HCT116 (cell line): Measurements from ENCODE around the gene PLA1A. TPM values are rescaled to one million over a fixed set of nuclear protein-coding genes. Genes with fewer than 3 reads are reported as not detected.
"Not testable (repeated sequence)": the region's sequence is repeated elsewhere in the genome, so short reads cannot be mapped to it uniquely, and the experiment has no call there.

Experiments
- ATAC-seq: fragments of 200-7000 bp; cut with Tn5 transposase; 2 replicates; pipeline ENCODE4 v1.9.1; 2020; ENCODE audit warnings: mild to moderate bottlenecking, moderate library complexity
- BruUV-seq: library from RNA; stranded (reverse); fragments of 400-500 nt; replicated peaks from 2 replicates; lab custom pipeline; 2021; lab: Mats Ljungman, UMichigan
- CTCF ChIA-PET: fragments of 300-600 bp; sonication (Branson Sonifier 250); formaldehyde crosslinking; loops from one replicate; lab custom pipeline; 2021; ENCODE audit warnings: antibody characterized with exemption; lab: Charles Lee
- POLR2A ChIA-PET: fragments of 300-600, 350-600 bp; sonication (Branson Sonifier 250); formaldehyde crosslinking; loops from one replicate; lab custom pipeline; 2021; ENCODE audit warnings: antibody characterized with exemption; lab: Charles Lee
- RAD21 ChIA-PET, 2 experiments: fragments of 300-600 bp; sonication (Branson Sonifier 250); formaldehyde crosslinking; loops; one replicate each; lab custom pipeline; 2023; ENCODE audit warnings: low total read pairs in 2 of 2; ENCODE audit not compliant: uncharacterized antibody in 2 of 2, unreplicated experiment in 2 of 2, low non-redundant PET in 1 of 2; lab: Charles Lee
- DNase-seq: peaks from one replicate; pipeline ENCODE4 v3.0.0-alpha.2; 2010; ENCODE audit warnings: low read depth, low spot score
- H2AFZ ChIP-seq: fragments of 200-600 bp; shearing (Covaris generic), sonication (generic); 2 replicates; pipeline ENCODE4 v1.6.1; 2017; ENCODE audit warnings: low read depth, mixed run types, mixed read lengths, antibody characterized with exemption, low read length; ENCODE audit not compliant: poor library complexity, severe bottlenecking
- H3K27ac ChIP-seq: 2 replicates; pipeline ENCODE4 v1.5.1; 2012; ENCODE audit warnings: low read depth, low read length
- H3K27me3 ChIP-seq: fragments of 200-600 bp; sonication (generic); 2 replicates; pipeline ENCODE4 v1.6.1; 2016; ENCODE audit warnings: mixed run types, low read length, mixed read lengths; ENCODE audit not compliant: insufficient read depth
- H3K36me3 ChIP-seq, 2 experiments: fragments of 200-500 bp in 1 of 2; fragments of 200-600 bp in 1 of 2; sonication (Bioruptor generic) in 1 of 2; sonication (generic) in 1 of 2; 2 replicates each; pipeline versions ENCODE4 v1.5.1 to v1.6.1; 2014 to 2016; ENCODE audit warnings: low read length in 2 of 2, inconsistent platforms in 1 of 2, mixed read lengths in 1 of 2, mixed run types in 1 of 2; ENCODE audit not compliant: insufficient read depth in 2 of 2, control insufficient read depth in 1 of 2
- H3K4me1 ChIP-seq, 2 experiments: fragments of 200-600 bp in 1 of 2; sonication (generic) in 1 of 2; 2 replicates each; pipeline versions ENCODE4 v1.5.1 to v1.6.1; 2012 to 2017; ENCODE audit warnings: low read length in 2 of 2, inconsistent platforms in 1 of 2, mild to moderate bottlenecking in 1 of 2, mixed read lengths in 1 of 2, mixed run types in 1 of 2, moderate library complexity in 1 of 2; ENCODE audit not compliant: insufficient read depth in 2 of 2, control insufficient read depth in 1 of 2
- H3K4me2 ChIP-seq: fragments of 200-600 bp; sonication (generic); 2 replicates; pipeline ENCODE4 v1.6.1; 2017; ENCODE audit warnings: mixed run types, low read length, mixed read lengths
- H3K4me3 ChIP-seq, 2 experiments: fragments of 200-600 bp in 1 of 2; sonication (generic) in 1 of 2; replicated peaks in 1 of 2; 2 replicates each; pipeline ENCODE4 v1.5.1; 2011 to 2016; ENCODE audit warnings: low read length in 2 of 2, control low read depth in 1 of 2, low read depth in 1 of 2, mild to moderate bottlenecking in 1 of 2, mixed read lengths in 1 of 2, mixed run types in 1 of 2
- H3K79me2 ChIP-seq: fragments of 200-600 bp; sonication (generic); 2 replicates; pipeline ENCODE4 v1.6.1; 2017; ENCODE audit warnings: mild to moderate bottlenecking, mixed run types, low read length, moderate library complexity, mixed read lengths; ENCODE audit not compliant: insufficient read depth
- H3K9ac ChIP-seq: fragments of 200-600 bp; sonication (generic); 2 replicates; pipeline ENCODE4 v1.6.1; 2016; ENCODE audit warnings: low read length, mixed read lengths
- H3K9me2 ChIP-seq: fragments of 200-600 bp; sonication (generic), shearing (Covaris generic); 2 replicates; pipeline ENCODE4 v1.6.1; 2017; ENCODE audit warnings: mixed run types, mild to moderate bottlenecking, moderate library complexity; ENCODE audit not compliant: insufficient read depth
- H3K9me3 ChIP-seq, 2 experiments: fragments of 200-500 bp in 1 of 2; fragments of 200-600 bp in 1 of 2; sonication (Bioruptor generic) in 1 of 2; sonication (generic) in 1 of 2; 2 replicates each; pipeline ENCODE4 v1.6.1; 2014 to 2017; ENCODE audit warnings: low read length in 2 of 2, mixed read lengths in 2 of 2, inconsistent platforms in 1 of 2, low read depth in 1 of 2, mild to moderate bottlenecking in 1 of 2, mixed run types in 1 of 2, moderate library complexity in 1 of 2; ENCODE audit not compliant: control insufficient read depth in 1 of 2, insufficient read depth in 1 of 2
- H4K20me1 ChIP-seq: fragments of 200-600 bp; sonication (generic), shearing (Covaris generic); 2 replicates; pipeline ENCODE4 v1.6.1; 2017; ENCODE audit warnings: mixed run types, mild to moderate bottlenecking, moderate library complexity; ENCODE audit not compliant: insufficient read depth
- CBX3 ChIP-seq: IDR thresholded peaks from 2 replicates; pipeline ENCODE4 v1.6.1; 2012; ENCODE audit warnings: low read depth
- CEBPB ChIP-seq: IDR thresholded peaks from 2 replicates; pipeline ENCODE4 v1.6.1; 2012; ENCODE audit warnings: low read depth
- EGR1 ChIP-seq: IDR thresholded peaks from 2 replicates; pipeline ENCODE4 v1.6.1; 2012; ENCODE audit warnings: low read depth
- ELF1 ChIP-seq: IDR thresholded peaks from 2 replicates; pipeline ENCODE4 v1.6.1; 2012; ENCODE audit warnings: low read depth, borderline replicate concordance
- EZH2 ChIP-seq: fragments of 200-600 bp; sonication (generic); IDR thresholded peaks from 2 replicates; pipeline ENCODE4 v1.6.1; 2017; ENCODE audit warnings: antibody characterized with exemption, mixed run types
- EZH2phosphoT487 ChIP-seq: fragments of 200-600 bp; IDR thresholded peaks from 2 replicates; pipeline ENCODE4 v1.6.1; 2018; ENCODE audit warnings: antibody characterized with exemption, borderline replicate concordance
- FOSL1 ChIP-seq: IDR thresholded peaks from 2 replicates; pipeline ENCODE4 v1.6.1; 2012; ENCODE audit warnings: low read depth
- JUND ChIP-seq: IDR thresholded peaks from 2 replicates; pipeline ENCODE4 v1.6.1; 2012
- MAX ChIP-seq: IDR thresholded peaks from 2 replicates; pipeline ENCODE4 v1.6.1; 2012
- POLR2A ChIP-seq: IDR thresholded peaks from 2 replicates; pipeline ENCODE4 v1.7.0; 2011; ENCODE audit warnings: borderline replicate concordance; ENCODE audit not compliant: insufficient read depth, insufficient read length; ENCODE audit errors: extremely low read depth
- RAD21 ChIP-seq: IDR thresholded peaks from 2 replicates; pipeline ENCODE4 v1.6.1; 2012; ENCODE audit warnings: low read depth, mild to moderate bottlenecking
- REST ChIP-seq: IDR thresholded peaks from 2 replicates; pipeline ENCODE4 v1.6.1; 2012; ENCODE audit warnings: low read depth
- SP1 ChIP-seq: IDR thresholded peaks from 2 replicates; pipeline ENCODE4 v1.6.1; 2012; ENCODE audit warnings: low read depth
- SRF ChIP-seq: IDR thresholded peaks from 2 replicates; pipeline ENCODE4 v1.6.1; 2012; ENCODE audit warnings: low read depth
- TCF7L2 ChIP-seq: IDR thresholded peaks from 2 replicates; pipeline ENCODE4 v1.7.0; 2011; ENCODE audit warnings: borderline replicate concordance, inconsistent platforms; ENCODE audit not compliant: insufficient read depth, insufficient read length; ENCODE audit errors: extremely low read depth
- YY1 ChIP-seq: IDR thresholded peaks from 2 replicates; pipeline ENCODE4 v1.6.1; 2011; ENCODE audit warnings: low read length, low read depth, moderate library complexity, mild to moderate bottlenecking; ENCODE audit not compliant: insufficient replicate concordance; ENCODE audit errors: extremely low read depth
- ZBTB33 ChIP-seq: IDR thresholded peaks from 2 replicates; pipeline ENCODE4 v1.6.1; 2011; ENCODE audit warnings: mild to moderate bottlenecking, low read length, moderate library complexity; ENCODE audit not compliant: insufficient replicate concordance; ENCODE audit errors: extremely low read depth
- ZNF274 ChIP-seq: fragments of 200-500 bp; sonication (Bioruptor generic); IDR thresholded peaks from 2 replicates; pipeline ENCODE4 v1.6.1; 2014; ENCODE audit warnings: mild to moderate bottlenecking, low read depth, low read length, inconsistent platforms
- intact Hi-C: fragments of 100-400 bp; cut with micrococcal nuclease; formaldehyde crosslinking; loops from 2 replicates; pipeline ENCODE4 v1.10.0; 2022
- total RNA-seq: library from RNA; stranded (reverse); gene quantifications from one replicate; pipeline ENCODE4 v1.2.1, GENCODE V29; 2021; ENCODE audit not compliant: unreplicated experiment

PLA1A gene
- total RNA-seq, 1 experiment from 2014 or later, result not detected

GRCh38 chr3:119677641-119677934, 79.9 kb downstream of the PLA1A start:
- Histone ChIP-seq H3K9me3 (no peaks in the 10 kb centered on the region), H3K4me1 (peaks cover 3 to 14% of the 10 kb centered on the region in 2 experiments; a peak in 3 of 4 replicates), H3K9me2 (no peaks in the 10 kb centered on the region), H3K4me3 (peak overlapping the region; percentile 74 to 87), H3K27ac (peak overlapping the region; percentile 53; the same call in 1 of the 2 replicates), H3K9ac (peak overlapping the region; percentile 62), H3K27me3 (no peaks in the 10 kb centered on the region), H3K79me2 (peaks cover 21% of the 10 kb centered on the region), H3K36me3 (peaks cover 10 to 19% of the 10 kb centered on the region in 2 experiments), H4K20me1 (no peaks in the 10 kb centered on the region), H3K4me2 (peak overlapping the region; percentile 93), H2AFZ (peak overlapping the region; percentile 95)
- CTCF ChIA-PET, result no interaction called here
- ATAC-seq (peak; percentile 8; the same call in 1 of the 2 replicates), DNase-seq (no peak)
- intact Hi-C loops, result loop anchor here (10.0 kb wide), 2 partner anchors 213 to 643 kb away; partner anchors contain the start of genes IGSF11, POGLUT1 and TMEM39A
- RAD21 ChIA-PET, result interaction anchor here in 1 of 2 experiments (1.3 kb wide), 1 partner anchor 77 kb away, joined by 3 read pairs; no protein-coding TSS in a partner anchor
- POLR2A ChIA-PET, result no interaction called here
- TF ChIP-seq REST (no peak), CBX3 (no peak; the same call in 1 of the 2 replicates), ZNF274 (no peak), ZBTB33 (no peak), TCF7L2 (no peak), SP1 (no peak), EZH2phosphoT487 (no peak), EZH2 (no peak), JUND (no peak), EGR1 (no peak), POLR2A (no peak), FOSL1 (no peak), MAX (no peak), CEBPB (no peak), SRF (no peak), YY1 (no peak), ELF1 (no peak), RAD21 (no peak)
- TSS peak; percentile 96 for BruUV-seq

GRCh38 chr3:119678209-119678608, 80.5 kb downstream of the PLA1A start:
- Histone ChIP-seq H3K36me3 (peaks cover 7 to 13% of the 10 kb centered on the region in 2 experiments), H3K79me2 (peaks cover 18% of the 10 kb centered on the region), H3K4me1 (peaks cover 3 to 14% of the 10 kb centered on the region in 2 experiments; a peak in 3 of 4 replicates), H3K4me2 (peak overlapping the region; percentile 93), H3K4me3 (peak overlapping the region in 1 of 2 experiments; percentile 87; a peak in 2 of 4 replicates)
- CTCF ChIA-PET, POLR2A ChIA-PET, H4K20me1 ChIP-seq, H3K27me3 ChIP-seq, H3K27ac ChIP-seq, H2AFZ ChIP-seq, RAD21 ChIA-PET, H3K9me2 ChIP-seq, H3K9ac ChIP-seq, H3K9me3 ChIP-seq, BruUV-seq, ATAC-seq, DNase-seq: not testable (repeated sequence)
- intact Hi-C loops, result loop anchor here (10.0 kb wide), 2 partner anchors 213 to 643 kb away; partner anchors contain the start of genes IGSF11, POGLUT1 and TMEM39A
